ENCODE measurements around the gene PALM2AKAP2.

PALM2AKAP2 gene

DNA sequence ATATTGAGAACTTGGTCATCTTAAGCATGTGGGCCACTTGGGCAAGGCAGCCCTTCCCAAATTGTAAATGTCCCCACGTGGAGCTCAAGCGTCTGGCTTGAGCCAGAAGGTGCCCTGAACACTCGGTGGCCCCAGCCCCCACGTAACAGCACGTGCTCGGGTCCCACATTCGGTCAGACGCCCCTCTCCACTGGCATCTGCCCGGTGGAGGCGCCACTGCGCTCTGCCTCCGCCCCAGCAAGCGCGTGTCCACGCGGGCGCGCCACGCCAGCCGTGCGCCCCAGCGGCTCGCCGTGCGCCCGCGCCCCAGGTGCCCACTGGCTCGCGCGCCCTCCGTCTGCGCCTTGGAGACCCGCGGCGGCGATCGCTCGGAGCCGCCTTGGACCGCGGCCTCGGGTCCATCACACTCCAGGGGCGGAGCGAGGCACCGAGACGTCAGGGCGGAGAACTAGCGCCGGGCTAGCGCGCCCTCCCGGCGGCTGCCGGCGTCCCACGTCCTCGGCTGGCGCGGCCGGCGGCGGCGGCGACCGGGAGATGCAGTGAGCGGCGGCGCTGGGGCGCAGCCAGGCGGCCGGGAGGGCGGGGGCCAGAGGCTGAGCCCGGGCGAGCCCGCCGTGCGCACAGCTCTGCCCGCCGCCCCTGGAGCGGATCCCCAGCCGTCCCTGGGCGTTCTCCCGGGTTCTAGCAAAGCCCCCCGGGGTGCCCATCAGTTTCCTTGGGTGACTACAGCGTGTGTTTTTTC lies at the start of gene PALM2AKAP2:
TSS of gene PALM2AKAP2 (plus strand) at position 488 of the 742 bp plus-strand sequence. CDS start 291 bp downstream, outside the sequence.
- DNase-seq = peak in 42 of 56 donors; percentile 6 to 70 (median 36)

- DNase-seq = no peak
These were observed 49.8 kb upstream of the PALM2AKAP2 start for GRCh38 chr9:109730228-109730627.

DNA sequence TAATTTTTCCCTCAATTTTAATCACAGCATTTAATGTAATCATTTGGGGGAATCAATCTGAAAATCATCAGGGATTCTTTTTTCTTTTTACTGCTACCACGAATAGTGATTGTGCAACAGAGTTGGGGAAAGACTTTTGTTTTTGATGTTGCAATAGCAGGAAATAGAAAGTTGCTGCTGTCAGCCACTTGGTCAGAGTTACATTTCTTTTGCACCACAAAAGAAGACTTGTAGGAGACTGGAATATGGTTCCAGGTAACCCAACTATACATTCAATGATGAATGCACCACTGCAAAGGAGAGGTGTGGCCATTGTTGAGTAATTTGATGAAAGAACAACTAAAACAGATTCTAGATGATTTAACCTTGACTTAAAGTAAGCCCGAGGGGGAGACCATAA lies 46.3 kb upstream of the PALM2AKAP2 start:
- DNase-seq = no peak

- no peak for DNase-seq
These were observed 45.2 kb upstream of the PALM2AKAP2 start for GRCh38 chr9:109734814-109735213.

DNA sequence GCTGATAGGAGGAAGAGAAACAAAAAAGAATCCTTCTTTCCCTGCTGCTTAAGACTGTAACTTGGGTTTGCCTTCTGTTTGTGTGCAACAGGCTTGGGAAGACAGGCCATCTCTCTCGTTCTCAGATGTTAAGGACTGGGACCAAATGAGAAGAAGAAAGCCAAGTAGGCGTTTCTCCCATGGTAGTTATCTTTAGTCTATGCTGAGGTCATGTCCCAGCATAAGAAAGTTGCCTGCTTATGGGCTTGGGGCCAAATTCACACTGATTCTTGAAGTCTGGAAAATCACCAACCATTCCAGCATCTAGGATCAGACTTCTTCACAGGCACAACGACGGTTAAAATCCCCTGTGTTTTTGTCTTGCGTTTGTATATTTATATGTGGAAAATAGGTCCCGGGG lies 44.2 kb upstream of the PALM2AKAP2 start:
- no peak for DNase-seq

- no peak for DNase-seq
These were observed 42.7 kb upstream of the PALM2AKAP2 start for GRCh38 chr9:109737295-109737694.

DNA sequence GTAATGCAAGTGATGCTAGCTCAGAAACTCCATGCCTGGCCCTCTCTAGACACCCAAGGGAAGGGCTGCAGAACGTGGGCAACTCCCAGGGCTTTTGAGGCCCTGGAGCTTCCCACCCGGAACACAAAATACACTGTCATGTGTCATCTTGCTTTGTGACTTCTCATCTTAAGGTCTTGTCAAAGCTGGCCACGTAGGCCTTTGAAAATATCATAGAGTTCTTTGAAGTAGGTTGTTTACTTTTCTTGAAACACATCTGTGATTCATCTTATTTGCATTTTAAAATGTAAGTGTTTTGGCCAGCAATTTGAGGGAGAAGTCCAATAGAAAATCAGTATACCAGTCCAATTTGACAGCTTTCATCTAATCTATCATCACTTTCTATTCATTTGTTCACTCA lies 40.2 kb upstream of the PALM2AKAP2 start:
- DNase-seq = no peak

- DNase-seq = no peak
These were observed 37.1 kb upstream of the PALM2AKAP2 start for GRCh38 chr9:109742776-109743348.

DNA sequence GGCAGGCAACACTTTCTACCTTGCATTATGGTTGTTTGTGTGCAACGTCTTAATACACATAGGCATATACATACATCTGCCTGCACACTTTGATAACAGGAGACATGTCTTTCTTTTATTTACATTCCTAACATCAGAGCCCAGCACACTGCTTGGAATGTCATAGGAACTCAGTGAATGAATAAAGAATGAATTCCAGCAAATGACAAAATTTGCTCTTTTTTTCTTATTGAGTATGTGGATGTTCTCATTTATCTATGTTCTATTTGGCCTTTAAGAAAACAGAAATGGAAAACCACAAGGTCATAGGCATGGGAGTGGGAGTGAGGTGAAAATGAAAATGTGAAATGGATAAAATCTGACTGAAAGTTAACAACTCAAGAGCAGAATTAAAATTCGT lies 36.3 kb upstream of the PALM2AKAP2 start:
- no peak for DNase-seq

DNA sequence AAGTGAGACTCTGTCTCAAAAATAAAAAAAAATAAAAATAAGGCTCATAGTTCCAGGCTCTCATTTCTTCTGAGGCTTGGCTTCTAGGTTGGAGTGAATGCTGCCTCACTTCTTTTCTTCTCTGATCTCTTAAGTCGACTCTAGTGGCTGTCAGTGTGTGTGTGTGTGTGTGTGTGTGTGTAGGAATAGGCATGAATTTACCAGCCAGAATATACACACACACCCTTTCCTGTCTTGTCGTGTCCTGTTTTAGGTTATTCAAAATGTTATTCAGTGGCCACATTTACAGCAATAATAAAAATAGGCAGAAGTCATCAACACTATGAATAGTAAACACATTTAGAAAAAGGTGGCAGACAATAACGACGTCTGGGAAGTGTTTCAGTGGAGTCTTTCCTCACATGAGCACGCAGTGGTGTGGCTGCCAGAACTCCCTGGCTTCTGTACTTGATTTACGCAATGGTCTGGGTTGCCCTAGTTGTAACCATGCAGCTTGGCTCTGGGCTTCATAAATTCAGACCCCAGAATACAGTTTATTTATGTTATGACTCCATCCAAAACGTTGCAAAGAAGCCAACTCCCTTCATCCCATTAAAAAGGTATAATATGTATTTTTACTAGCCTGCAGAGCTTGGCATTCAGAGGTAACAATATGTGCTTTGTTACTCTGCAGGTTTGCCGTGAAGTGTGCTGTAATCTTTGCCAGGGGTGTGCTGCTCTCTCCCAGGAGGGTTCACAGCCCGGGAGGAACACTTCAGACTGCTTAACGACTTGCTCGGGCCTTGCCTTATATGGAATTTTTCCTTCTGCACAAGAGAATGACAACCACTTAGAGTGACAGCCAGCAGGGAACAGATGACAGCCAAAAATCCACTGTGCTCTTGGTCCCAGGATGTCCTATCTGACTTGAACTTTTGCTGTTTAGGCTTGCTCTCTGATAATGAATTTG lies 34.4 kb upstream of the PALM2AKAP2 start:
- peak in 9 of 56 donors; percentile 1 to 42 (median 6) for DNase-seq

- peak in 19 of 56 donors; percentile 0 to 50 (median 15) for DNase-seq
These were observed 28.7 kb upstream of the PALM2AKAP2 start for GRCh38 chr9:109751253-109751652.

DNA sequence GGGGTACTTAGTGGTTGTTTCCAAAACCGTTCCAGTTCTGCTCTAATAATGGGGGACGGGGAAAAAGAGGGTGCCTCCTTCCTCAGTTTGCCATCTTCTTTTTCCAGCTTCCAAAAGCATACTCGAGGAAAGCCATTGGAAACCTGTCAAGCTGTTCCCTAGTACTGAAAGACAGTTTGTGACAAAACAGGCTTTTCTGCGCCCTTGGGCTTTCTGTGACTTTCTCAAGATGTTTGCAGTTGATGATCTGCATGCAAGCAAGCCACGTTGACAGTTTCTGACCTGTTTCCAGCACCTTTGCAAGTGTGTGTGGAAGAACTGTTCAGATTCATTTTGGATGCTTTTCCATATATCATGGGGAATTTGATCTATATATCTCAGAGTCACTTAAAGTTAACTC lies 26.7 kb upstream of the PALM2AKAP2 start:
- no peak for DNase-seq

- DNase-seq = no peak
These were observed 25.0 kb upstream of the PALM2AKAP2 start for GRCh38 chr9:109755040-109755439.

DNA sequence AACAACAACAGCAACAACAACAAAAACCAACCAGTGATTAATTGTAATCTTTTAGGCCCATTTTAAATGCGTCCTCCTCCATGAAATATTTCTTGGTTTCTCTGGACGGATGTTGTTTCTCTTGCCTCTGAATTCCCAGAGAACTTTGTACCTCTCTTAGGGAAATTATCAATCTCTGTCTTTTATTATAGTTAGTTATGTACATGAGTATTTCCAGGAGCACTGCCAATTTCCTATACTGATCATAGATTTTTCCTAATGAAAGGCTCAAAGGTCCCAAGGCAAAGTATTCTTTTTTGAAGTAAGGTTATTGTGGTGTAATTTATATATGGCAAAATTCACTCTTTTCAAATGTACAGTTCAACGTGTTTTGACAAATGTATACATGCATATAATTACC lies 20.4 kb upstream of the PALM2AKAP2 start:
- DNase-seq = no peak

- no peak for DNase-seq
These were observed 14.7 kb upstream of the PALM2AKAP2 start for GRCh38 chr9:109765278-109765677.

GRCh38 chr9:109765830-109766229 lies 14.2 kb upstream of the PALM2AKAP2 start:
- DNase-seq = no peak

GRCh38 chr9:109766351-109766750 lies 13.6 kb upstream of the PALM2AKAP2 start:
- no peak for DNase-seq

DNA sequence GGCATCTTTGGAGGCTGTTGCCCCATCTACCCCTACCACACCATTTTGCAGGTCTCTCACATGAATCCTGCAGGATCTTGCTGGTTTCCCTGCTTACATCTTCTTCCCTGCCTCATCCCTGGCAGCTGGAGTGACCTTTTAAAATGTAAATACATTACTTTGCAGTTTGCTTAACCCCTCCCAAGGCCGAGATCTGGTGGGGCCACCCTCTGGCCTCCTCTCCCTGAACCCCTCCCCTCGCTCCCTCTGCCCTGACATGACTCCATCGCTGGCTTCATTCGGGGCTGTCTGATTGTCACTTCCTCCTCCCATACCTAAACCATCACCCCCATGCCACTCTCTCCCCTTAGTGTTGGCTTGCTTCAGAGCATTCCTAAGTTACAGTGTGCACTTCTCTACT lies 12.6 kb upstream of the PALM2AKAP2 start:
- DNase-seq = no peak

DNA sequence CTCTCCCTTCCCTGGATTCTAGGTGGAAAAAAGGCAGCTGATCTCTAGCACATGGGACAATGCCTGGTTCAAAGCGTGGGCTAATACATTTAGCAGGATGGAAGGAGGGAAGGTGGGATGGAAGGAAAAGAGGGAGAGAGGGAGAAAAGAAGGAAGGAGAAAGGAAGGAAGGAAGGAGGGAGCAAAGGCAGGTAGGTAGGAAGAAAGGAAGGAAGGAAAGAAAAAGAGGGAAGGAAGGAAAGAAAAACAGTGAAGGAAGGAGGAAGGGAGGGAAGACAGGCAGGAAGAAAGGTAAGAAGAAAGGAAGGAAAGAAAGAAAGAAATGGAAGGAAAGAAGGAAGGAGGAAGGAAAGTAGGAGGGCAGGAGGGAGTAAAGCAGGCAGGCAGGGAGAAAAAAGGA lies 12.2 kb upstream of the PALM2AKAP2 start:
- DNase-seq = no peak

- DNase-seq = no peak
These were observed 10.7 kb upstream of the PALM2AKAP2 start for GRCh38 chr9:109769250-109769649.

DNA sequence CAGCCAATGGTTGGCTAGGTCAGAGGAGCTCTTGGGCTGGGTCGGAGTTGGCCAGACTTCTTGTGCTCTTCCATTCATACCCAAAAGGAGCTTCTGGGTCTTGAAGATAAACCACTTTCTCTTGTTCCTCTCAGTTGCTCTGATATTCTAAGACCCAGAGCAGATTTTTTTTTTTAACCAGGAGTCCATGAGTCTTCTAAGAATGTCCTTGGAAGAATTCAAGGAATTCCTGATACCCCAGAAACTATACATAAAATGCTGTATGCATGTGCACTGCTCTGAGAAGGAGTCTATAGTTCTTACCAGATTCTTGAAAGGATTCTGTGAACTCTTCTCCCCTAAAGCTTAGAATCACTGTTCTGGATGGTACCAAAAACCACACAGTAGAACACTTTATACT lies 9.9 kb upstream of the PALM2AKAP2 start:
- DNase-seq = no peak

GRCh38 chr9:109771087-109771486 lies 8.9 kb upstream of the PALM2AKAP2 start:
- DNase-seq = no peak
